ENCODE data around the gene PTRHD1. TPM values are rescaled to one million over a fixed set of nuclear protein-coding genes. Genes with fewer than 3 reads are reported as not detected.
"Not testable (repeated sequence)": the region's sequence is repeated elsewhere in the genome, so short reads cannot be mapped to it uniquely, and the experiment has no call there.

Gene PTRHD1
- polyA plus RNA-seq, 1 of the 3 experiments (the other 2 are of a cell fraction), result 74.4 TPM

DNA sequence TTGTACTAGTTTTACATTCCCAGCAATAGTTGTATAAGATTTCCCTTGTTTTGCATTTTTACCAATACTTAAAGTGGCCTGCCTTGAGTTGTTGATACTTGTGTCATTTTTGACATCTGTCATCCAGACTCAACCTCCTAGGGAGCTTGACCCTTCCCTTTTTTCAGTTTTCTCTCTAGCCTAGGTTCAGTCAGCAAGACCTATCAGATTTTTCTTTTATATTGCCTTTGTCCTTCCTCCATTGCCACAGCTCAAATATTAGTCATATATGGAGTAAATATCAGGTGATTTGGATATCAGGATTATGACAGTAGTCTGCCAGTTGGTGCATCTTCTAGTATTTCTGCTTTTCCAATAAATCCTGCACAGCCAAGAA lies 13.5 kb upstream of the PTRHD1 start:
- Histone ChIP-seq H3K27ac (ENCODE audit: low read depth in 2 of 2, low read length in 1 of 2) (peak overlapping the region in 1 of 2 experiments; percentile 23; a peak in 1 of 4 replicates), H3K4me2 (no peak overlapping the region), H3K27me3 (ENCODE audit: insufficient read depth) (no peaks in the 10 kb centered on the region), H3K36me3 (replicated peaks in 1 of 2; ENCODE audit: control insufficient read depth in 1 of 2, insufficient read depth in 2 of 2, low read length in 1 of 2) (peaks cover 8 to 17% of the 10 kb centered on the region in 2 experiments), H3F3A (replicated peaks; ENCODE audit: insufficient read depth) (peaks cover 11% of the 10 kb centered on the region), H3K9ac (no peak overlapping the region), H2AFZ (ENCODE audit: low read depth) (no peak overlapping the region), H3K79me2 (ENCODE audit: insufficient read depth) (peaks cover 95% of the 10 kb centered on the region), H3K4me1 (ENCODE audit: control insufficient read depth in 1 of 2, insufficient read depth in 2 of 2, low read depth in 1 of 2, low read length in 1 of 2) (peaks cover 0 to 11% of the 10 kb centered on the region in 2 experiments; a peak in 2 of 4 replicates), H4K20me1 (ENCODE audit: insufficient read depth) (peaks cover 2% of the 10 kb centered on the region; the same call in 1 of the 2 replicates), H3K9me3 (no peaks in the 10 kb centered on the region), H3K4me3 (ENCODE audit: low read depth in 2 of 2, low read length in 1 of 2) (no peak overlapping the region), H3K9me2 (no peaks in the 10 kb centered on the region)
- ChIA-PET POLR2A (no interaction called here), CTCF (interaction anchor here (1.5 to 1.8 kb wide), 2 partner anchors 12 to 21 kb away, joined by 3 to 4 read pairs; no protein-coding TSS in a partner anchor)
- DNase-seq, result no peak
- TF ChIP-seq, protein P1, sequence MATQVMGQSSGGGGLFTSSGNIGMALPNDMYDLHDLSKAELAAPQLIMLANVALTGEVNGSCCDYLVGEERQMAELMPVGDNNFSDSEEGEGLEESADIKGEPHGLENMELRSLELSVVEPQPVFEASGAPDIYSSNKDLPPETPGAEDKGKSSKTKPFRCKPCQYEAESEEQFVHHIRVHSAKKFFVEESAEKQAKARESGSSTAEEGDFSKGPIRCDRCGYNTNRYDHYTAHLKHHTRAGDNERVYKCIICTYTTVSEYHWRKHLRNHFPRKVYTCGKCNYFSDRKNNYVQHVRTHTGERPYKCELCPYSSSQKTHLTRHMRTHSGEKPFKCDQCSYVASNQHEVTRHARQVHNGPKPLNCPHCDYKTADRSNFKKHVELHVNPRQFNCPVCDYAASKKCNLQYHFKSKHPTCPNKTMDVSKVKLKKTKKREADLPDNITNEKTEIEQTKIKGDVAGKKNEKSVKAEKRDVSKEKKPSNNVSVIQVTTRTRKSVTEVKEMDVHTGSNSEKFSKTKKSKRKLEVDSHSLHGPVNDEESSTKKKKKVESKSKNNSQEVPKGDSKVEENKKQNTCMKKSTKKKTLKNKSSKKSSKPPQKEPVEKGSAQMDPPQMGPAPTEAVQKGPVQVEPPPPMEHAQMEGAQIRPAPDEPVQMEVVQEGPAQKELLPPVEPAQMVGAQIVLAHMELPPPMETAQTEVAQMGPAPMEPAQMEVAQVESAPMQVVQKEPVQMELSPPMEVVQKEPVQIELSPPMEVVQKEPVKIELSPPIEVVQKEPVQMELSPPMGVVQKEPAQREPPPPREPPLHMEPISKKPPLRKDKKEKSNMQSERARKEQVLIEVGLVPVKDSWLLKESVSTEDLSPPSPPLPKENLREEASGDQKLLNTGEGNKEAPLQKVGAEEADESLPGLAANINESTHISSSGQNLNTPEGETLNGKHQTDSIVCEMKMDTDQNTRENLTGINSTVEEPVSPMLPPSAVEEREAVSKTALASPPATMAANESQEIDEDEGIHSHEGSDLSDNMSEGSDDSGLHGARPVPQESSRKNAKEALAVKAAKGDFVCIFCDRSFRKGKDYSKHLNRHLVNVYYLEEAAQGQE (IDR thresholded peaks at IDR 0.05; ENCODE audit: low read depth, low read length), result no peak
- TF ChIP-seq ELF1 (IDR thresholded peaks at IDR 0.05) (no peak), TCF12 (IDR thresholded peaks at IDR 0.05) (no peak), RCOR1 (IDR thresholded peaks at IDR 0.05; ENCODE audit: low read length) (no peak), NFIC (IDR thresholded peaks at IDR 0.05; ENCODE audit: borderline replicate concordance) (no peak), EZH2phosphoT487 (IDR thresholded peaks at IDR 0.05; ENCODE audit: borderline replicate concordance, low read depth) (no peak)
- TF ChIP-seq, protein P2, sequence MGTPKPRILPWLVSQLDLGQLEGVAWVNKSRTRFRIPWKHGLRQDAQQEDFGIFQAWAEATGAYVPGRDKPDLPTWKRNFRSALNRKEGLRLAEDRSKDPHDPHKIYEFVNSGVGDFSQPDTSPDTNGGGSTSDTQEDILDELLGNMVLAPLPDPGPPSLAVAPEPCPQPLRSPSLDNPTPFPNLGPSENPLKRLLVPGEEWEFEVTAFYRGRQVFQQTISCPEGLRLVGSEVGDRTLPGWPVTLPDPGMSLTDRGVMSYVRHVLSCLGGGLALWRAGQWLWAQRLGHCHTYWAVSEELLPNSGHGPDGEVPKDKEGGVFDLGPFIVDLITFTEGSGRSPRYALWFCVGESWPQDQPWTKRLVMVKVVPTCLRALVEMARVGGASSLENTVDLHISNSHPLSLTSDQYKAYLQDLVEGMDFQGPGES (IDR thresholded peaks at IDR 0.05; ENCODE audit: low read depth, low read length), result no peak

DNA sequence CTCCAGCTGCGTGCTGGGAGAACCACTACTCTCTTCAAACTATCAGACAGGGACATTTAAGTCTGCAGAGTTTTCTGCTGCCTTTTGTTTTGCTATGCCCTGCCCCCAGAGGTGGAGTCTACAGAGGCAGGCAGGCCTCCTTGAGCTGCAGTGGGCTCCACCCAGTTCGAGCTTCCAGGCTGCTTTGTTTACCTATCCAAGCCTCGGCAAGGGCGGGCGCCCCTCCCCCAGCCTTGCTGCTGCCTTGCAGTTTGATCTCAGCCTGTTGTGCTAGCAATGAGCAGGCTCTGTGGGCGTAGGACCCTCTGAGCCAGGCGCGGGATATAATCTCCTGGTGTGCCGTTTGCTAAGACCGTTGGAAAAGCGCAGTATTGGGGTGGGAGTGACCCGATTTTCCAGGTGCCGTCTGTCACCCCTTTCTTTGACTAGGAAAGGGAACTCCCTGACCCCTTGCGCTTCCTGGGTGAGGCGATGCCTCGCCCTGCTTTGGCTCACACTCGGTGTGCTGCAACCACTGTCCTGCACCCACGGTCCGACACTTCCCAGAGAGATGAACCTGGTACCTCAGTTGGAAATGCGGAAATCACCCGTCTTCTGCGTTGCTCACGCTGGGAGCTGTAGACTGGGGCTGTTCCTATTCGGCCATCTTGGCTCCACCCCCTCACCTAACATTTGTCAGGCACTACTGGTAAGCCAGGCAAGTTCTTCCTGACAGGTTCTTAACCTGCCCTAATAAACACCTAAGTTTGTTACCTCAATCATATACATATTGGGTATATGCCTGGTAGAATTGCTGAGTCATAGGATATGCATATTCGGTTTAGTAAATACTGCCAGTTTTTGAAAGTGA lies 12.8 kb upstream of the PTRHD1 start:
- CTCF ChIA-PET, result interaction anchor here (1.5 to 1.8 kb wide), 2 partner anchors 12 to 22 kb away, joined by 3 to 4 read pairs; no protein-coding TSS in a partner anchor
- 82% methylated on average over 23 of the region's 25 CpGs for WGBS (ENCODE audit: low lambda C conversion rate)
- H4K20me1 ChIP-seq (ENCODE audit: insufficient read depth); H3K9me2 ChIP-seq; H3K27me3 ChIP-seq (ENCODE audit: insufficient read depth); H2AFZ ChIP-seq (ENCODE audit: low read depth); H3K4me2 ChIP-seq; H3K4me3 ChIP-seq (ENCODE audit: low read depth in 2 of 2, low read length in 1 of 2); H3K9me3 ChIP-seq; H3K9ac ChIP-seq; DNase-seq; POLR2A ChIA-PET: not testable (repeated sequence)
- Histone ChIP-seq H3K79me2 (ENCODE audit: insufficient read depth) (peaks cover 95% of the 10 kb centered on the region), H3K4me1 (ENCODE audit: control insufficient read depth in 1 of 2, insufficient read depth in 2 of 2, low read depth in 1 of 2, low read length in 1 of 2) (peaks cover 0 to 11% of the 10 kb centered on the region in 2 experiments; a peak in 2 of 4 replicates), H3K36me3 (replicated peaks in 1 of 2; ENCODE audit: control insufficient read depth in 1 of 2, insufficient read depth in 2 of 2, low read length in 1 of 2) (peaks cover 8 to 19% of the 10 kb centered on the region in 2 experiments), H3F3A (replicated peaks; ENCODE audit: insufficient read depth) (peaks cover 11% of the 10 kb centered on the region), H3K27ac (ENCODE audit: low read depth in 2 of 2, low read length in 1 of 2) (peak overlapping the region in 1 of 2 experiments; percentile 23; a peak in 1 of 4 replicates)

- H3K4me2 ChIP-seq; H4K20me1 ChIP-seq (ENCODE audit: insufficient read depth); POLR2A ChIA-PET; H3K9ac ChIP-seq; H3K4me1 ChIP-seq (ENCODE audit: control insufficient read depth in 1 of 2, insufficient read depth in 2 of 2, low read depth in 1 of 2, low read length in 1 of 2); H3K9me3 ChIP-seq; H3F3A ChIP-seq (replicated peaks; ENCODE audit: insufficient read depth); CTCF ChIA-PET; H3K27ac ChIP-seq (ENCODE audit: low read depth in 2 of 2, low read length in 1 of 2); H3K27me3 ChIP-seq (ENCODE audit: insufficient read depth); H3K9me2 ChIP-seq; DNase-seq; H2AFZ ChIP-seq (ENCODE audit: low read depth); H3K4me3 ChIP-seq (ENCODE audit: low read depth in 2 of 2, low read length in 1 of 2): not testable (repeated sequence)
- peaks cover 95% of the 10 kb centered on the region for H3K79me2 ChIP-seq (ENCODE audit: insufficient read depth)
- 83% methylated on average over 5 of the region's 5 CpGs for WGBS (ENCODE audit: low lambda C conversion rate)
- H3K36me3 ChIP-seq (replicated peaks in 1 of 2; ENCODE audit: control insufficient read depth in 1 of 2, insufficient read depth in 2 of 2, low read length in 1 of 2), result peaks cover 13 to 26% of the 10 kb centered on the region in 2 experiments
Measured at GRCh38 chr2:24800487-24800886, 7.3 kb upstream of the PTRHD1 start.
